ENCODE measurements around the gene DPH7.
A peak's percentile ranks its signal among the peaks of the same experiment; 100 is the strongest.

DNA sequence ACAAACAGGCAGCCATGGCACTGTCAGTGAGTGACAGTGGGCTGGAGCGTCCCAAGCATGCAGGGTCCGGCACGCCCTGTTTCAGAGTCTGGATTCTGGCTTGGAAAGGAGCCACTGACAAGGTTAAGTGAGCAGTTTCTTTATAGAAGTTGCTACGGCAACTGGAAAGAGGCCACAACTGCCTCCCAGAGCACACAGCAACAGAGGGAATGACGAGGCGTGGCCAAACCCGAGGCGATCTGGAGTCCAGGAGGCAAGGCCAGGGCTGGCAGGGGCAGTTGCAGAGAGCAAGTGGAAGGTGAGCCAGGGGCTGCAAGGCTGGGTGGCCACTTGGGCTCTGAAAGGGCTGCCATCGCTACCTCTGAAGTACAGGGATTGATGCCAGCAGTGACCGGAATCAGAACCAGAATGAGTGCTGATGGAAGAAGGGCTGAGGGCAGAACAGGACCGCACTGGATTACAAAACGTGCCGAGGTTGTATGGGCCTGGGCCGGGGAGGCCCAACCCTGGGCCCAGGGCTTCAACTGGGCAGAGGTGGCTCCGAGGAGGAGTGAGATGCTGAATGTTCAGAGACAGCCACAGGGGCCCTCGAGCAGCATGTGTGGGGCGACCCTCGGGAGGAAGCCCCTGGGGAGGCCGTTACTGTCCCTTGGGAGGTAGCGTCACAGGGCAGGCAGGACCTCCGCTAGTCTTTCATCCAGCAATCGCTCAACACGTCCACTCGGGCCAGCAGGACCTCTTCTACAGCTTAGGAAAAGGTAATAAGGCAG, 22.5 kb downstream of the DPH7 start:
- TF ChIP-seq CTCF (IDR thresholded peaks at IDR 0.05) (no peak), POLR2AphosphoS5 (IDR thresholded peaks at IDR 0.05) (peak; percentile 61), POLR2A (IDR thresholded peaks at IDR 0.05) (no peak)
